GM12873 (cell line): ENCODE results near the gene LSAMP.

Source experiments
- TF ChIP-seq, protein P1 (sequence below): IDR thresholded peaks from 2 replicates; pipeline ENCODE4 v1.5.1; 2012; ENCODE audit warnings: low read depth, mild to moderate bottlenecking, moderate library complexity, low read length, control low read depth; ENCODE audit not compliant: insufficient read depth; ENCODE audit errors: missing control alignments

Gene LSAMP

DNA sequence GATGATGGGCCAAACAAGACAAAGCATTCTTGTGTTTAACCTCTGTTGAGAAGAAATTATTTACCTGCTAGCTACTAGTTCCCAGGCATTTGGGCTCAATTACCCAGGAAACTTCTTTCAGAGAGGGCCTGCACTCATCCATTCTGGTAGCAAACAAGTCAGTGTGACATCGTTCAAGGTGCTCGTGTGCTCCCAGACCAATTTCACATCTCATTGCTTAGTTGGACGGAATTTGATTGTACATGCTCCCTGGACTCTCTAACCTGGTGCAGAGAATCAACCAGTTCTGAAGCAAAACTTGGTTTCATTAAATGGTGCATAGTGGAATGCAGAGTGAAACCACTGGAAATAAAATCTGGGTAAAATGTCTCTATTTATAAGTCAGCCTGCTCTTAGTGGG lies 392.7 kb downstream of the LSAMP start:
- TF ChIP-seq, protein P1, sequence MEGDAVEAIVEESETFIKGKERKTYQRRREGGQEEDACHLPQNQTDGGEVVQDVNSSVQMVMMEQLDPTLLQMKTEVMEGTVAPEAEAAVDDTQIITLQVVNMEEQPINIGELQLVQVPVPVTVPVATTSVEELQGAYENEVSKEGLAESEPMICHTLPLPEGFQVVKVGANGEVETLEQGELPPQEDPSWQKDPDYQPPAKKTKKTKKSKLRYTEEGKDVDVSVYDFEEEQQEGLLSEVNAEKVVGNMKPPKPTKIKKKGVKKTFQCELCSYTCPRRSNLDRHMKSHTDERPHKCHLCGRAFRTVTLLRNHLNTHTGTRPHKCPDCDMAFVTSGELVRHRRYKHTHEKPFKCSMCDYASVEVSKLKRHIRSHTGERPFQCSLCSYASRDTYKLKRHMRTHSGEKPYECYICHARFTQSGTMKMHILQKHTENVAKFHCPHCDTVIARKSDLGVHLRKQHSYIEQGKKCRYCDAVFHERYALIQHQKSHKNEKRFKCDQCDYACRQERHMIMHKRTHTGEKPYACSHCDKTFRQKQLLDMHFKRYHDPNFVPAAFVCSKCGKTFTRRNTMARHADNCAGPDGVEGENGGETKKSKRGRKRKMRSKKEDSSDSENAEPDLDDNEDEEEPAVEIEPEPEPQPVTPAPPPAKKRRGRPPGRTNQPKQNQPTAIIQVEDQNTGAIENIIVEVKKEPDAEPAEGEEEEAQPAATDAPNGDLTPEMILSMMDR: no peak

DNA sequence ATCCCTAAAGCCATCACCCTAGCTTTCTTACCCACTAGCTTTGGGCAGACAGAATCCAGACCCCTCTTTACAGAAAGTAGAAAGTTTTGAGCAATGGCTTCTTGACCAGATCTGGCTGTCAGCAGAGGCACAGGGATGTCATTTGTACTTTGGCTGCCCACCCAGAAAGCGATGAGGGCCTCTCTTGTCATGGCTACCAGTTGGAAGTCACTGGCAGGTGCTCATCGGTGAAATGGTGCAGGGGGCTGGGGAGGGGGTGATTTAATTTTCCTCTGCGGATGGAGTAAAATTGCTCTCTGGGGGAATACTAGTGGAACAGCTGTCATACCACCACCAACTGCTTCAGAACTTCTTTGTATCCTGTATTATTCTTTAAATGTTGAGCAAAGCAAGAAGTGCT lies 393.7 kb downstream of the LSAMP start:
- TF ChIP-seq, protein P1: no peak

DNA sequence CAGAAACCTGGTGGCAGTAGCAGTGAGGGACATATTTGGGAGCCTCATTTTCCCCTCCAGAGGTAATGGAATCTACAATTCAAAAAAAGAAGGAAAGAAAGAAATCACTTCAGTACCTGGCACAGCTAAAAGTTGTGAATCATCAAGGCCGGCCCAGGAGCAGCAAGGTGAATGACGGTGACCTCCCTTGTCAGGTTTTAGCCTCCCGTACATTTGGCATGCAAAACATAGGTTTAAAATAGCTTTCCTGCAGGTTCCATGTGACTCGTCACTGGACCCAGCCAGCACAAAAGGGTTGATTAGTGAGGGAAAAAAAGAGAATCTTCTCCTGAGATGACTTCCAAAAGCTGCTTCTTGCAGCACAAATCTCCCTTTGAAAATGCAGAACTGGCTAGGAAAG lies 394.2 kb downstream of the LSAMP start:
- TF ChIP-seq, protein P1: no peak

DNA sequence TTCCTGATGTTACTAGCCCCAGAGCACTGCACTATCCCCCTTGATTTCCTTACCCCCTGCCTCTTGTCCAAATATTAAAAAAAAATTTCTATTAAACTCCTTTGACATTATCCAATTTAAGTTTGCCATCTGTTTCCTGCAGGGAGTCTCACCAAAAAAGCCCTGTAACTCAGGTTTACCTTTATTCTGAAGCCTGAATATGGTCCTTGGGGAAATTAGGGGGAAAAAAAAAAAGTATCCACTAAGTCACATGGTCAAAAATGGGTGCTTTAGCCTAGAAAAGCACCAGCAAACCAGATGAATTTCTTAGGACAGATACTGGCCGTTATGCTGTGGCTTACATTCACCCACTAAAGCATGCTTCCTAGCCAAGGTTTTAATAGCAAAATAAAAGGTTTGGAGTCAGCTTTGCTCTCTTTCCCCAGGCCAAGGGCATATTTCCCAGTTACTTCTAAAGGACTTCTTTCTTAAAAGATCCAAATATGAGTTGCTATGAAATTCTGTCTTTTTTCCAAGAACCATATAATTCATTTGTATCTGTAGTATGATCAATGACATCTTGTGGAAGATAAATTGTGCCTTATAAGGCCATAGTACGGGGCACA lies 394.9 kb downstream of the LSAMP start:
- TF ChIP-seq, protein P1: no peak

DNA sequence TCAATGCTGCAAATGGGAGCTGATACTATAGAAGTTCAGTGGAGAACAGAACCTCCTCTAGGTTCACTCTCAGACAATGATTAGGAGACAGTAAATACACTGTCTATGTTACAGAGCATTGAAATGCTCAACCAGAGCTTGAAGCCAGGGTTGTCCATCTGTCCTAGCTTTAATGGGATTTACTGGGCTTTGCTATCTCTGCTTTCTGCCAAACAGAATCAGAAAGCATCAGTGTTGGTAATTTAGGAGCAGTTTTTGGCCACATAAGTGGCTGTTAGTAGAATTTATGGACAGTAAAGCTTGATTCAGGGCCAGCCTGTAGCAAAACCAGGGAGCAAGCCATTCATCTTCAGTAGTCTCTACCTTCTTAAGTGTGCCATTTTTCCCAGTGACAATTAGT lies 396.3 kb downstream of the LSAMP start:
- TF ChIP-seq, protein P1: no peak

DNA sequence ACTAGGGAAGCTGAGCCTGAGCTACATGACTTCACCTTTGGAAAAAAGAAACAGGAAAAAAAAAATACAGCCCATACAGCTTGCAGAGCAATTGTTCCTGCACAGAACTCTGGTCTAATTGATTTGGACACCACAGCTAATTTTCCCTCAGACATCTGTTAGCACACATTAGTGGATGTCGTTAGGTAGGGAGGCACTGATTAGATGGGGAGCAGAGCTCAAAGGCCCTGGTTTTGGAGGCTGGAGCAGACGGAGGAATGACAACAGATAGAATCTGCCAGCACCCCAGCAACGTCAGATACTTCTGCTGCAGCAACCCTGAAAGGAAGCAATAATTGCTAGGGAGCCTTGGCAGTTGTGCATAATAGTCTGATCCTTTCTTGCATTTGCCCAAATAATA lies 398.9 kb downstream of the LSAMP start:
- TF ChIP-seq, protein P1: no peak

DNA sequence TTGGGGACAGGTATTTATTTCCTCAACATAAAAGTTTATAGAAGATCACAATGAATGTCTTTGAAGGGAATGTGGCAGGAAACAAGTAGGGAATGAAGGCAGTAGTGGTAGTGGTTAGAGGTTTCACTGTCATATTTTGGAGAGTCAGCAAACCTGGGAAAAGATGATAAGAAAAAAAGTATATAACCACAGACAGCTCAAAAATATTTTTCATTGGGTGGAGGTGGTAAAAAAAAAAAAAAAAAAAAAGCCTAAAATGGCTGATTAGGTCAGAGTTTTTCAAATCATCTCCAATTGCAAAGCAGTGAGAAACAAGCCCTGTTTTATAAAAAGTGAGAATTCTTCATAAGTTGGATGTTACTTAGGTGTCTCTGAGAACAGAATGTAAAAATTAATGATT lies 400.0 kb downstream of the LSAMP start:
- TF ChIP-seq, protein P1: no peak
